IMR-90 (cell line): ENCODE data around the gene FLVCR1. TPM values are rescaled to one million over a fixed set of nuclear protein-coding genes. Genes with fewer than 3 reads are reported as not detected.

Source experiments
- ATAC-seq: fragments of 200-7000 bp; cut with Tn5 transposase; 2 replicates; pipeline ENCODE4 v1.9.1; 2020; ENCODE audit warnings: low read depth, mild to moderate bottlenecking, moderate library complexity
- BruUV-seq: library from RNA; stranded (reverse); fragments of 400-500 nt; replicated peaks from 2 replicates; lab custom pipeline; 2021; lab: Mats Ljungman, UMichigan
- CTCF ChIA-PET: fragments of 300-600 bp; formaldehyde crosslinking; extraction: SDS; loops from one replicate; lab custom pipeline; 2021; ENCODE audit warnings: antibody characterized with exemption; lab: Yijun Ruan, JAX
- POLR2A ChIA-PET: fragments of 300-600 bp; sonication (Branson Sonifier 250); formaldehyde crosslinking; loops from one replicate; lab custom pipeline; 2022; ENCODE audit warnings: antibody characterized with exemption; ENCODE audit not compliant: unreplicated experiment; lab: Charles Lee
- DNase-seq: peaks from one replicate; pipeline ENCODE4 v3.0.0; 2013
- H2AFZ ChIP-seq: replicated peaks from 2 replicates; pipeline ENCODE3; 2013; ENCODE audit warnings: low read length, mild to moderate bottlenecking; ENCODE audit not compliant: poor library complexity
- H2AK5ac ChIP-seq: 2 replicates; pipeline ENCODE4 v1.6.1; 2013; ENCODE audit warnings: low read depth, low read length, inconsistent platforms
- H2AK9ac ChIP-seq: replicated peaks from 2 replicates; pipeline ENCODE3; 2013; ENCODE audit warnings: mild to moderate bottlenecking, low read depth, low read length, moderate library complexity; ENCODE audit not compliant: poor library complexity
- H2BK120ac ChIP-seq: 2 replicates; pipeline ENCODE4 v1.6.1; 2013; ENCODE audit warnings: low read depth, low read length, inconsistent platforms
- H2BK15ac ChIP-seq: 3 replicates; pipeline ENCODE4 v1.6.1; 2013; ENCODE audit warnings: low read depth, low read length, inconsistent platforms
- H2BK20ac ChIP-seq: 2 replicates; pipeline ENCODE4 v1.6.1; 2013; ENCODE audit warnings: low read depth, mild to moderate bottlenecking, inconsistent platforms, low read length, moderate library complexity
- H2BK5ac ChIP-seq: 2 replicates; pipeline ENCODE4 v1.6.1; 2013; ENCODE audit warnings: mild to moderate bottlenecking, low read depth, low read length, inconsistent platforms; ENCODE audit not compliant: poor library complexity, severe bottlenecking
- H3K14ac ChIP-seq: replicated peaks from 2 replicates; pipeline ENCODE4 v1.6.1; 2013; ENCODE audit warnings: low read depth, low read length, inconsistent platforms
- H3K18ac ChIP-seq: 2 replicates; pipeline ENCODE4 v1.6.1; 2013; ENCODE audit warnings: low read depth, low read length, control low read depth
- H3K23ac ChIP-seq: 2 replicates; pipeline ENCODE4 v1.6.1; 2013; ENCODE audit warnings: low read depth, low read length, inconsistent platforms
- H3K27ac ChIP-seq: 2 replicates; pipeline ENCODE4 v1.5.1; 2013; ENCODE audit warnings: mild to moderate bottlenecking, control low read depth, low read length; ENCODE audit not compliant: insufficient read depth
- H3K27me3 ChIP-seq: 2 replicates; pipeline ENCODE4 v1.6.1; 2013; ENCODE audit warnings: low read length; ENCODE audit not compliant: control insufficient read depth, insufficient read depth
- H3K36me3 ChIP-seq: 2 replicates; pipeline ENCODE4 v1.6.1; 2013; ENCODE audit warnings: low read length, mixed read lengths; ENCODE audit not compliant: control insufficient read depth, insufficient read depth
- H3K4ac ChIP-seq: 2 replicates; pipeline ENCODE4 v1.6.1; 2013; ENCODE audit warnings: low read depth, low read length, inconsistent platforms
- H3K4me1 ChIP-seq: 2 replicates; pipeline ENCODE4 v1.6.1; 2013; ENCODE audit warnings: low read length, mixed read lengths; ENCODE audit not compliant: control insufficient read depth, insufficient read depth
- H3K4me2 ChIP-seq: 2 replicates; pipeline ENCODE4 v1.6.1; 2013; ENCODE audit warnings: low read depth, mild to moderate bottlenecking, control low read depth, low read length, moderate library complexity
- H3K4me3 ChIP-seq: 2 replicates; pipeline ENCODE4 v1.5.1; 2013; ENCODE audit warnings: low read depth, mild to moderate bottlenecking, control low read depth, low read length, moderate library complexity; ENCODE audit not compliant: insufficient read depth
- H3K56ac ChIP-seq: 2 replicates; pipeline ENCODE4 v1.6.1; 2013; ENCODE audit warnings: low read length, inconsistent platforms; ENCODE audit not compliant: insufficient read depth; ENCODE audit errors: extremely low read depth
- H3K79me1 ChIP-seq, 2 experiments: 2 replicates each; pipeline ENCODE4 v1.6.1; 2013; ENCODE audit warnings: low read length in 2 of 2, inconsistent platforms in 1 of 2, low read depth in 1 of 2
- H3K9ac ChIP-seq: 2 replicates; pipeline ENCODE4 v1.6.1; 2013; ENCODE audit warnings: low read depth, low read length, control low read depth
- H3K9me1 ChIP-seq: 2 replicates; pipeline ENCODE4 v1.6.1; 2013; ENCODE audit warnings: low read length, inconsistent platforms; ENCODE audit not compliant: insufficient read depth
- H3K9me3 ChIP-seq: 2 replicates; pipeline ENCODE4 v1.6.1; 2013; ENCODE audit warnings: low read length; ENCODE audit not compliant: control insufficient read depth, insufficient read depth
- H4K20me1 ChIP-seq: 2 replicates; pipeline ENCODE4 v1.6.1; 2013; ENCODE audit warnings: low read length, inconsistent platforms; ENCODE audit not compliant: insufficient read depth
- H4K5ac ChIP-seq: 2 replicates; pipeline ENCODE4 v1.6.1; 2013; ENCODE audit warnings: mild to moderate bottlenecking, low read depth, low read length, control low read depth
- H4K8ac ChIP-seq, 2 experiments: 2 replicates each; pipeline ENCODE4 v1.6.1; 2013; ENCODE audit warnings: low read depth in 2 of 2, low read length in 2 of 2, control low read depth in 1 of 2, inconsistent platforms in 1 of 2
- H4K91ac ChIP-seq: 2 replicates; pipeline ENCODE4 v1.6.1; 2013; ENCODE audit warnings: low read depth, low read length, inconsistent platforms; ENCODE audit not compliant: insufficient read depth
- BHLHE40 ChIP-seq: fragments of 150-350 bp; IDR thresholded peaks from 2 replicates; pipeline ENCODE4 v1.6.1; 2016; ENCODE audit warnings: mild to moderate bottlenecking, low read depth, low read length
- CEBPB ChIP-seq: IDR thresholded peaks from 2 replicates; pipeline ENCODE4 v1.6.1; 2012; ENCODE audit warnings: low read depth, low read length, improper control_type of control experiment
- CHD1 ChIP-seq: IDR thresholded peaks from 2 replicates; pipeline ENCODE4 v1.6.1; 2012; ENCODE audit warnings: low read depth, low read length, improper control_type of control experiment
- CTCF ChIP-seq: conservative IDR thresholded peaks from 2 replicates; pipeline ENCODE4 v1.5.1; 2012; ENCODE audit warnings: mild to moderate bottlenecking, low read depth, low read length, improper control_type of control experiment
- ELK1 ChIP-seq: fragments of 150-350 bp; IDR thresholded peaks from 2 replicates; pipeline ENCODE4 v1.6.1; 2016; ENCODE audit warnings: low read depth, mild to moderate bottlenecking, low read length, moderate library complexity, borderline replicate concordance
- FOS ChIP-seq: fragments of 150-350 bp; IDR thresholded peaks from 2 replicates; pipeline ENCODE4 v1.6.1; 2016; ENCODE audit warnings: low read depth, low read length
- MAFK ChIP-seq: IDR thresholded peaks from 2 replicates; pipeline ENCODE4 v1.6.1; 2012; ENCODE audit warnings: low read depth, low read length, improper control_type of control experiment
- MAZ ChIP-seq: IDR thresholded peaks from 2 replicates; pipeline ENCODE4 v1.6.1; 2012; ENCODE audit warnings: low read depth, mild to moderate bottlenecking, low read length, improper control_type of control experiment, moderate library complexity, borderline replicate concordance
- MXI1 ChIP-seq: IDR thresholded peaks from 2 replicates; pipeline ENCODE4 v1.6.1; 2012; ENCODE audit warnings: low read depth, mild to moderate bottlenecking, low read length, moderate library complexity, borderline replicate concordance
- NFE2L2 ChIP-seq: fragments of 150-350 bp; IDR thresholded peaks from 2 replicates; pipeline ENCODE4 v1.6.1; 2016; ENCODE audit warnings: low read depth, mild to moderate bottlenecking, low read length
- POLR2A ChIP-seq: IDR thresholded peaks from 2 replicates; pipeline ENCODE4 v1.6.1; 2012; ENCODE audit warnings: mild to moderate bottlenecking, low read depth, low read length
- RAD21 ChIP-seq: IDR thresholded peaks from 2 replicates; pipeline ENCODE4 v1.6.1; 2012; ENCODE audit warnings: low read length, improper control_type of control experiment
- RCOR1 ChIP-seq: IDR thresholded peaks from 2 replicates; pipeline ENCODE4 v1.6.1; 2012; ENCODE audit warnings: mild to moderate bottlenecking, low read length, improper control_type of control experiment; ENCODE audit not compliant: insufficient replicate concordance
- RFX5 ChIP-seq: IDR thresholded peaks from 2 replicates; pipeline ENCODE4 v1.8.0; 2012; ENCODE audit warnings: low read depth, mild to moderate bottlenecking, low read length, moderate library complexity
- SMC3 ChIP-seq: fragments of 150-350 bp; IDR thresholded peaks from 2 replicates; pipeline ENCODE4 v1.6.1; 2016; ENCODE audit warnings: low read depth, mild to moderate bottlenecking, antibody characterized with exemption, low read length, moderate library complexity
- USF2 ChIP-seq: fragments of 150-350 bp; IDR thresholded peaks from 2 replicates; pipeline ENCODE4 v1.6.1; 2017; ENCODE audit warnings: mild to moderate bottlenecking, antibody characterized with exemption, low read length, low read depth
- WGBS, 2 experiments: methylation state at CpG; one replicate each; pipeline versions ENCODE4 v1.1.5 to v1.1.7; 2013; ENCODE audit warnings: missing lambda C conversion rate in 2 of 2; ENCODE audit not compliant: insufficient read length in 1 of 2; ENCODE audit errors: extremely low coverage in 2 of 2; 5-methylcytosine and 5-hydroxymethylcytosine counted together
- dilution Hi-C: fragments of 300-500 bp; cut with HindIII; formaldehyde crosslinking; loops from one replicate; pipeline ENCODE4 v1.14.3; 2018; ENCODE audit warnings: low sequenced_read_pairs; ENCODE audit not compliant: unreplicated experiment
- in situ Hi-C: fragments of 300-500 bp; cut with MboI; formaldehyde crosslinking; loops from 3 replicates; pipeline ENCODE4 v1.14.3; 2019; ENCODE audit warnings: low sequenced_read_pairs, inconsistent platforms, mixed read lengths
- intact Hi-C: fragments of 100-400 bp; cut with micrococcal nuclease; formaldehyde crosslinking; loops from 2 replicates; pipeline ENCODE4 v1.10.0; 2022
- polyA plus RNA-seq, 3 experiments: library from polyadenylated mRNA; depleted of rRNA; stranded (reverse); fragments of >200 nt; gene quantifications; 2 replicates each; pipeline ENCODE4 v1.2.3, GENCODE V29; 2012; ENCODE audit warnings: low replicate concordance in 1 of 3
- total RNA-seq: library from RNA; depleted of rRNA; stranded (reverse); fragments of >200 nt; gene quantifications from 2 replicates; pipeline ENCODE4 v1.2.3, GENCODE V29; 2012

Gene FLVCR1
- total and polyA plus RNA-seq, 2 of the 4 experiments (the other 2 are of a cell fraction) = 2.4 to 3.9 TPM

GRCh38 chr1:212899845-212900244 lies 41.8 kb downstream of the FLVCR1 start:
- H2AK9ac ChIP-seq = no peak overlapping the region
- H2BK120ac ChIP-seq = no peak overlapping the region
- H3K4ac ChIP-seq = no peak overlapping the region
- no peak overlapping the region for H3K9ac ChIP-seq
- H4K20me1 ChIP-seq = no peaks in the 10 kb centered on the region
- POLR2A ChIA-PET = no interaction called here
- H3K14ac ChIP-seq = no peak overlapping the region
- no TSS peak for BruUV-seq
- no peak for DNase-seq
- no peak overlapping the region for H4K5ac ChIP-seq
- H2BK20ac ChIP-seq = no peak overlapping the region
- no peaks in the 10 kb centered on the region for H3K9me1 ChIP-seq
- no peak overlapping the region for H3K4me3 ChIP-seq
- H3K27ac ChIP-seq = no peak overlapping the region
- no peak for ATAC-seq
- in situ Hi-C loops (no loop called here), intact Hi-C loops (no loop called here), dilution Hi-C loops (no loop called here)
- TF ChIP-seq RCOR1 (no peak), CHD1 (no peak), MAZ (no peak), USF2 (no peak), SMC3 (no peak), FOS (no peak), NFE2L2 (no peak), BHLHE40 (no peak), POLR2A (no peak), CTCF (no peak), RAD21 (no peak), ELK1 (no peak), RFX5 (no peak), MAFK (no peak), MXI1 (no peak), CEBPB (no peak)
- no peak overlapping the region for H3K56ac ChIP-seq
- H3K4me2 ChIP-seq = no peak overlapping the region
- H2BK5ac ChIP-seq = no peak overlapping the region
- H2AFZ ChIP-seq = no peak overlapping the region
- H3K4me1 ChIP-seq = no peaks in the 10 kb centered on the region
- H3K36me3 ChIP-seq = peaks cover 13% of the 10 kb centered on the region
- H2BK15ac ChIP-seq = no peak overlapping the region
- H4K8ac ChIP-seq = no peak overlapping the region
- no peak overlapping the region for H2AK5ac ChIP-seq
- H3K27me3 ChIP-seq = no peaks in the 10 kb centered on the region
- H4K91ac ChIP-seq = no peak overlapping the region
- H3K79me1 ChIP-seq = no peaks in the 10 kb centered on the region
- no peak overlapping the region for H3K18ac ChIP-seq
- H3K9me3 ChIP-seq = peaks cover 10% of the 10 kb centered on the region
- no CpG with 5 or more reads among the region's 1 CpG for WGBS, 2 experiments
- CTCF ChIA-PET = no interaction called here
- H3K23ac ChIP-seq = no peak overlapping the region
